Measurements from ENCODE around the gene SLC5A10.
"Not testable (repeated sequence)": the region's sequence is repeated elsewhere in the genome, so short reads cannot be mapped to it uniquely, and the experiment has no call there.

The SLC5A10 gene

GRCh38 chr17:18948476-18949006, 3.4 kb upstream of the SLC5A10 start:
- DNase-seq = no peak

GRCh38 chr17:18949566-18949965, 2.4 kb upstream of the SLC5A10 start:
- DNase-seq = no peak

DNA sequence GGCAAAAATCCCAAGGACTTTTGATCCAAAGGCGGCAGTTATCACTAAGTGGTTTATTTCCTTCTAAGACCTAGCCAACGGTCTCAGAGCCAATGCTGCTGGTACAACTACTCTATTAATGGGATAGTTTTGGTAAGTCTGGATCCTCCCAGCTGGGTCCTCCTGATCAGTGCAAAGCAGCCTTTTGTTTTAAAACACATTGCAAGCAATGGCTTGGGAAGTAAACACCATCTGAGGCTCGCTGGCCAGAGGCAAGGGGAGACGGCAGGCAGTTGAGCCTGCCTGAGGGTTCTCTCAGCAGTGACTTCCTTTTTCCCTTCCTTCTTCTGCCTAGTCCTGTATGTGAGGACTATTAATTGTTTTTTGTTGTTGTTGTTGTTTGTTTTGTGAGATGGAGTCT, 1.6 kb upstream of the SLC5A10 start:
- no peak for DNase-seq

- DNase-seq = no peak
These were observed 740 bp upstream of the SLC5A10 start for GRCh38 chr17:18950944-18951905.

- DNase-seq = no peak
These were observed 1.3 kb downstream of the SLC5A10 start for GRCh38 chr17:18953231-18953728.

GRCh38 chr17:18954321-18954720, 2.4 kb downstream of the SLC5A10 start:
- DNase-seq = no peak

DNA sequence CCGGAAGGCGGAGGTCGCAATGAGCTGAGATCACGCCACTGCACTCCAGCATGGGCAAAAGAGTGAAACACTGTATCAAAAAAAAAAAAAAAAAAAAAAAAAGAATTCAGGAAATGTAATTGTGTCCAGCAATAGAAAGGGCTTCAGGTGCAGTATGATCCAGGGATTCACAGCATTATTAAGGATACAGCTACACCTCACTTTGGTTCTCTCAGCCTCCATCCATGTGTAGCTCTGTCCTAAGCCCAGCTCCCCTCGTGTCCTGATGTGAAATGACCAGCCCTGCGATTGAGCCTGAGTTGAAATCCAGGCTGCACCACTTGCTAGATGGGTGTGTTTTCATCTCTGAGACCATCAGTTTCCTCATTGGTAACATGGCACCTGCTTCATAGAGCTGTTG, 3.0 kb downstream of the SLC5A10 start:
- no peak for DNase-seq

DNA sequence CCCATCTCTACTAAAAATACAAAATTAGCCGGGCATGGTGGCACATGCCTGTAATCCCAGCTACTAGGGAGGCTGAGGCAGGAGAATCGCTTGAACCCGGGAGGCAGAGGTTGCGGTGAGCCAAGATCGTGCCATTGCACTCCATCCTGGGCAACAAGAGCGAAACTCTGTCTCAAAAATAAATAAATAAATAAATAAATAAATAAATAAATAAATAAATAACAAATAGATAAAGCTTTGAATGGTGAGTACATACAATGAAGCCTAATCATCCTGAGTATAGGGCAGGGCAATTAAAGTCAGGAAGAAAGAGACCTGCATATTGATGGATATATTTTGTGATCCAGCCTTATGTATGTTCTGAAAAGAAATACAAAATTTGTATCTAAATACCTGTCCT, 4.1 kb downstream of the SLC5A10 start:
- not testable (repeated sequence) for DNase-seq

DNA sequence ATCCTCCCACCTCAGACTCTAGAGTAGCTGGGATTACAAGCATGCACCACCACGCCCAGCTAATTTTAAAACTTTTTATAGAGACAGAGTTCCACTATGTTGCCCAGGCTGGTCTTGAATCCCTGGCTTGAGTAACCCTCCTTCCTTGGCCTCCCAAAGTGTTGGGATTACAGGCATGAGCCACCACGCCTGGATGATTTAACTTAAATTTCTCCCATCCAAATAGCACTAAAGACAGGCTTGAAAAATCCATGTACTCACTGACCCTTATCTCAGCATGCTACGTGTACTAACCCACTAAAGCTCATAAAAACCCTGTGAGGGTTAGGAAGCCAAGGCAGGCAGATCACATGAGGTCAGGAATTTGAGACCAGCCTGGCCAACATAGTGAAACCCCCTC, 4.6 kb downstream of the SLC5A10 start:
- no peak for DNase-seq

DNA sequence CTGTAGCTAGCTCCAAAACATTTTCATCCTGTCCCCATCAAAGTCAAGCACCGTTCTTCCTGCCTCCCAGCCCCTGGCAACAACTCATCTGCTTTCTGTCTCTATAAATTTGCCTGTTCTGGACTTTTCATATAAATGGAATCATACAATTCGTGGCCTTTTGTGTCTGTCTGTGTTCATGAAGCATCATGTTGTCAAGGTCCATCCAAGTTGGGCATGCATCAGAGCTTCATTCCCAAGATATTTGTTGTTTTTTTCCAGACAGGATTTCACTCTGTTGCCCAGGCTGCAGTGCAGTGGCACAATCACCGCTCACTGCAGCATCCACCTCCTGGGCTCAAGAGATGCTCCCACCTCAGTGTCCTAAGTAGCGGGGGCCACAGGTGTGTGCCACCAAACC, 5.9 kb downstream of the SLC5A10 start:
- no peak for DNase-seq

DNA sequence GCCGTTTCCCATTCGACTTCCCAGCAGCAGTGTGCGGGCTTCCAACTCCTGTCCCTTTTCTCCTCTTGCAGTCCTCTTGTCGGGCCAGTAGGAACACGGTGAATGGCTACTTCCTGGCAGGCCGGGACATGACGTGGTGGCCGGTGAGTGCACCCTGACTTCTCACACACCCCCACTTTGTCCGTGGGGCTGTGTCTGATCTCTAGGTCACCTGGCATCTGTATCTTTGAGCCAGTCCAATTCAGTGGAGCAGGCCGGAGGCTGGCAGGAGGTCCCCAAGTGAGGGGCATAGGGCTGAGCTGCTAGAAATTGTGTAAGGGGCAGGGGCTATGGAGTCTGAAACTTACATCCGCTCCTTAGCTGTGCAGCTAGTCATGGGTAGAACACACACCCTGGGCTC, 6.6 kb downstream of the SLC5A10 start:
- no peak for DNase-seq

GRCh38 chr17:18959071-18959844, 7.3 kb downstream of the SLC5A10 start:
- DNase-seq = no peak

- no peak for DNase-seq
These were observed 7.9 kb downstream of the SLC5A10 start for GRCh38 chr17:18959845-18960240.

DNA sequence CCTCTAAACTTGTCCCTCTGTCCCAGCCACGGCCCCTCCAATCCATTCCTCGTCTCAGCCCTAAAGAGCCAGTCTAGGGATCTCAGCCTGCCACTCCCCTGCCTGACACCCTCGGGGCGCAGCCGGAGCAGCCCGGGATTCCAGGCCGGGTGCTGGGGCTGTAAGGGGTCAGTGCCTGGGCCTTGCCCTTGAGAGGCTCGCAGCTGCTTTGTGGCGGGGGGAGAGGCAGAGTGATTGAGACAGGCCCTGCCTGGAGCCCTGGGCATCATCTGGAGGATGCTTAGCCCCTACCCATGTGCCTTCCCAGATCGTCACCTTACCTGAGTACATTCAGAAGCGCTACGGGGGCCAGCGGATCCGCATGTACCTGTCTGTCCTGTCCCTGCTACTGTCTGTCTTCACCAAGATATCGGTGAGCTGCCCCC, 8.3 kb downstream of the SLC5A10 start:
- DNase-seq = no peak

- peak; percentile 80 for DNase-seq
These were observed 9.0 kb downstream of the SLC5A10 start for GRCh38 chr17:18960803-18961511.

DNA sequence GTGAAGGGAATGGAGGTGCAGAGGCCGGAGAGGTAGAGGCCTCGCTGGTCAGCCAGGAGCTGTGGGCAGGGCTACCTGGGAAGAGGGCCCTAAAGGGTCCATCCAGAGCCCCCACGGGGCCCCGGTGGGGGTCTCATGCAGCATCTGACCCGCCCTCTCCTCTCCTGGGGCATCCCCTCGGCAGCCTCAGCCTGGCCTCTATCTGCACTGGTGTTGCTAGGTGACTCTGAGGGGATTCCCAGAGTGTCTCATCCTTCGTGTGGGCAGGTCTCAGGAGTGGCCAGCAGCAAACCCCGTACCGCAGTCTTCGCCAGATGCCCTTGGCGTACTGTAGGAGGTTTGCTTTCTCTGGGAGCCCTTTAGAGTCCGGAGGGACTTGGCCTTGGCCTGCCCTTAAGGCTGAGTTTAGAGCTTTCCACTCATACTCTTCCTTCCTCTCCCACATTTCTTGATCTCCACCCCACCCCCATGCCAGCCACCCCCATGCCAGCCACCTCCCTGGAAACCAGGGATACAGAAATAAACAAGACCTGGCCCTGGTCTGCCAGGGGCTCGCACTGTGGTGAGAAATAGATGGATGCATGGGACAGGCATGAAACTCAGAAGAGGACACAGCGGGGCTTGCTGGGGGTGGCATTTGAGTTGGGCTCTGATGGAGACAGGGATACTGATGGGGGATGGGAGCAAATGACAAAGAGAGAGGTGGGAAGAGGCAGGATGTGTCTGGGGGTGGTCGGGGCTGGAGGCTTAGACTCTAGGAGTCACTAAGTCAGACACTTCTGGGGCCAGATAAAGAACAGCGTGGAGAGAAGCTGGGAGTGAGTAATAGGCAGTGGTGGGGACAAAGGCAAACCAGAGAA, 9.9 kb downstream of the SLC5A10 start:
- peak; percentile 25 for DNase-seq

GRCh38 chr17:18962494-18962815, 10.5 kb downstream of the SLC5A10 start:
- DNase-seq = no peak

GRCh38 chr17:18963126-18964017, 11.4 kb downstream of the SLC5A10 start:
- no peak for DNase-seq

GRCh38 chr17:18964018-18964351, 12.0 kb downstream of the SLC5A10 start:
- no peak for DNase-seq

- DNase-seq = no peak
These were observed 12.6 kb downstream of the SLC5A10 start for GRCh38 chr17:18964550-18964949.
